Measurements from ENCODE around the gene RPP25L. TPM values are rescaled to one million over a fixed set of nuclear protein-coding genes. Genes with fewer than 3 reads are reported as not detected.
A peak's percentile ranks its signal among the peaks of the same experiment; 100 is the strongest.

Gene RPP25L
- total RNA-seq, 1 experiment from 2014 or later = 25.0 TPM

GRCh38 chr9:34591248-34591916, 20.5 kb downstream of the RPP25L start:
- no peaks in the 10 kb centered on the region for H4K20me1 ChIP-seq (ENCODE audit: low read length)
- no TSS peak for BruUV-seq (replicated peaks)
- H3K4me1 ChIP-seq (ENCODE audit: insufficient read depth, low read length) = no peaks in the 10 kb centered on the region
- ChIA-PET CTCF (interaction anchor here (0.6 to 1.9 kb wide), 5 partner anchors 11 to 188 kb away, joined by 3 to 15 read pairs (median 3); no protein-coding TSS in a partner anchor), POLR2A (ENCODE audit: unreplicated experiment) (no interaction called here)
- DNase-seq (peak; percentile 71), ATAC-seq (peak; percentile 90)
- no peaks in the 10 kb centered on the region for H3K36me3 ChIP-seq (ENCODE audit: low read depth, low read length)
- no peaks in the 10 kb centered on the region for H3F3A ChIP-seq (ENCODE audit: low read length, unreplicated experiment)
- no peak overlapping the region for H3K4me3 ChIP-seq (ENCODE audit: low read length)
- H2AFZ ChIP-seq (ENCODE audit: low read length) = no peak overlapping the region
- H3K4me2 ChIP-seq (ENCODE audit: low read length) = peak overlapping the region; percentile 56
- H3K27me3 ChIP-seq (ENCODE audit: low read length) = peaks cover 51% of the 10 kb centered on the region
- TF ChIP-seq CTCF (conservative IDR thresholded peaks at IDR 0.05; ENCODE audit: low read depth, low read length) = peak; percentile 65
- TF ChIP-seq EZH2phosphoT487 (IDR thresholded peaks at IDR 0.05; ENCODE audit: borderline replicate concordance, low read length) = no peak
- H3K79me2 ChIP-seq (ENCODE audit: low read length) = no peaks in the 10 kb centered on the region
- H3K9ac ChIP-seq (ENCODE audit: low read length) = no peak overlapping the region
- H3K27ac ChIP-seq (ENCODE audit: low read length) = no peak overlapping the region
- no peaks in the 10 kb centered on the region for H3K9me2 ChIP-seq (replicated peaks; ENCODE audit: low read length)
- intact Hi-C loops (cut with micrococcal nuclease) = loop anchor here (2.0 to 5.0 kb wide), 3 partner anchors 89 to 187 kb away; no protein-coding TSS in a partner anchor
- H3K9me3 ChIP-seq (ENCODE audit: low read length) = no peaks in the 10 kb centered on the region

GRCh38 chr9:34590381-34591247, 21.3 kb downstream of the RPP25L start:
- H3F3A ChIP-seq (ENCODE audit: low read length, unreplicated experiment) = no peaks in the 10 kb centered on the region
- no peaks in the 10 kb centered on the region for H3K79me2 ChIP-seq (ENCODE audit: low read length)
- H3K4me3 ChIP-seq (ENCODE audit: low read length) = no peak overlapping the region
- H3K27me3 ChIP-seq (ENCODE audit: low read length) = peaks cover 55% of the 10 kb centered on the region
- ATAC-seq = no peak
- no peaks in the 10 kb centered on the region for H3K36me3 ChIP-seq (ENCODE audit: low read depth, low read length)
- H2AFZ ChIP-seq (ENCODE audit: low read length) = no peak overlapping the region
- POLR2A ChIA-PET (ENCODE audit: unreplicated experiment) = no interaction called here
- no peak overlapping the region for H3K9ac ChIP-seq (ENCODE audit: low read length)
- CTCF ChIA-PET = interaction anchor here (1.9 kb wide), 1 partner anchor 187 kb away, joined by 15 read pairs; no protein-coding TSS in a partner anchor
- no peak overlapping the region for H3K4me2 ChIP-seq (ENCODE audit: low read length)
- no peak for DNase-seq
- H4K20me1 ChIP-seq (ENCODE audit: low read length) = no peaks in the 10 kb centered on the region
- intact Hi-C loops (cut with micrococcal nuclease) = loop anchor here (2.0 to 5.0 kb wide), 3 partner anchors 88 to 186 kb away; no protein-coding TSS in a partner anchor
- H3K4me1 ChIP-seq (ENCODE audit: insufficient read depth, low read length) = no peaks in the 10 kb centered on the region
- H3K9me3 ChIP-seq (ENCODE audit: low read length) = no peaks in the 10 kb centered on the region
- no peaks in the 10 kb centered on the region for H3K9me2 ChIP-seq (replicated peaks; ENCODE audit: low read length)
- no TSS peak for BruUV-seq (replicated peaks)
- TF ChIP-seq EZH2phosphoT487 (IDR thresholded peaks at IDR 0.05; ENCODE audit: borderline replicate concordance, low read length) (no peak), EZH2 (IDR thresholded peaks at IDR 0.05; ENCODE audit: low read length, unreplicated experiment) (no peak), CTCF (conservative IDR thresholded peaks at IDR 0.05; ENCODE audit: low read depth, low read length) (no peak)
- H3K27ac ChIP-seq (ENCODE audit: low read length) = no peak overlapping the region
